HL-60 (cell line): ENCODE results near the gene FGF12.

Source experiments
- CTCF ChIP-seq: IDR thresholded peaks from one replicate; pipeline ENCODE4 v1.5.1; 2011; ENCODE audit warnings: low read length, control low read depth, inconsistent platforms; ENCODE audit not compliant: insufficient read depth
- POLR2AphosphoS5 ChIP-seq: IDR thresholded peaks from 2 replicates; pipeline ENCODE4 v1.6.1; 2012; ENCODE audit warnings: low read depth
- SPI1 ChIP-seq: IDR thresholded peaks from 2 replicates; pipeline ENCODE4 v1.6.1; 2012; ENCODE audit warnings: low read depth, mild to moderate bottlenecking, borderline replicate concordance

- TF ChIP-seq CTCF (no peak), POLR2AphosphoS5 (no peak), SPI1 (no peak)
Observed at GRCh38 chr3:192303235-192303634, 424.1 kb downstream of the FGF12 start.
